Chondrocyte (in vitro differentiated cells): ENCODE data around the gene LRRC43. TPM values are rescaled to one million over a fixed set of nuclear protein-coding genes. Genes with fewer than 3 reads are reported as not detected.

Experiments
- DNase-seq: peaks from one replicate; pipeline ENCODE4 v3.0.0; 2021; ENCODE audit warnings: mixed read lengths, low spot score
- H3K27ac Mint-ChIP-seq: one replicate; pipeline ENCODE4 v1.8.0; 2021; ENCODE audit warnings: mild to moderate bottlenecking, moderate library complexity, mixed read lengths; ENCODE audit not compliant: unreplicated experiment
- H3K27me3 Mint-ChIP-seq: 2 replicates; pipeline ENCODE4 v1.8.0; 2021; ENCODE audit warnings: low read depth, mixed read lengths
- H3K36me3 Mint-ChIP-seq: 2 replicates; pipeline ENCODE4 v1.8.0; 2021; ENCODE audit warnings: low read depth, mixed read lengths
- H3K4me1 Mint-ChIP-seq: 2 replicates; pipeline ENCODE4 v1.8.0; 2021; ENCODE audit warnings: low read depth, mild to moderate bottlenecking, mixed read lengths
- H3K4me3 Mint-ChIP-seq: one replicate; pipeline ENCODE4 v1.8.0; 2021; ENCODE audit warnings: mild to moderate bottlenecking, moderate library complexity, mixed read lengths; ENCODE audit not compliant: unreplicated experiment
- H3K9me3 Mint-ChIP-seq: 2 replicates; pipeline ENCODE4 v1.8.0; 2021; ENCODE audit warnings: low read depth, mixed read lengths
- total RNA-seq: library from RNA; stranded (reverse); gene quantifications from 3 replicates; pipeline ENCODE4 v1.2.1, GENCODE V29; 2021
- TF ChIP-seq, protein P1 (sequence below): fragments of 200-600 bp; sonication (generic); IDR thresholded peaks from 2 replicates; pipeline ENCODE4 v1.5.0; 2021; ENCODE audit warnings: antibody characterized with exemption, mild to moderate bottlenecking, moderate library complexity

The LRRC43 gene
- total RNA-seq, 1 donor from 2014 or later, result 2.0 TPM

DNA sequence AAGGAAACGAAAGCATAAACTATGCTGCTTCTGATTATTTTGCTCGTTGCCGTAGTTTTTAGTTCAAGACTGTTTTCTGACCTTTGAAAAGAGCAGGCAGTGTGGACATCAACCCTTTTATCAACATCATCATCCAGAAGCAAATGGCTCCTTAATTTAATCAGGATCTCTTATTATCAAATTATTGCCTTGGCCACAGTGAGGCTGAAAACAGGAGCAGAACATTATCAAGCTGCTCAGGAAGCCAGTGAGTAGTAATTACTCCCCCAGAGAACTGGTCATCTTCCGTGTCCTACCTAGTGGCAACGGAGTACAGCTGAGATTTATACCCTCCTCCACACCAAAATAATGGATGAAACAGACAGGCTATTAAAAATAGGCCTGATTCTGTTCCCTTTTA, 45.2 kb downstream of the LRRC43 start:
- Mint-ChIP-seq H3K9me3 (no peaks in the 10 kb centered on the region), H3K4me1 (peaks cover 28% of the 10 kb centered on the region), H3K4me3 (no peak overlapping the region), H3K36me3 (peaks cover 10% of the 10 kb centered on the region), H3K27ac (no peak overlapping the region), H3K27me3 (no peaks in the 10 kb centered on the region)
- TF ChIP-seq, protein P1, sequence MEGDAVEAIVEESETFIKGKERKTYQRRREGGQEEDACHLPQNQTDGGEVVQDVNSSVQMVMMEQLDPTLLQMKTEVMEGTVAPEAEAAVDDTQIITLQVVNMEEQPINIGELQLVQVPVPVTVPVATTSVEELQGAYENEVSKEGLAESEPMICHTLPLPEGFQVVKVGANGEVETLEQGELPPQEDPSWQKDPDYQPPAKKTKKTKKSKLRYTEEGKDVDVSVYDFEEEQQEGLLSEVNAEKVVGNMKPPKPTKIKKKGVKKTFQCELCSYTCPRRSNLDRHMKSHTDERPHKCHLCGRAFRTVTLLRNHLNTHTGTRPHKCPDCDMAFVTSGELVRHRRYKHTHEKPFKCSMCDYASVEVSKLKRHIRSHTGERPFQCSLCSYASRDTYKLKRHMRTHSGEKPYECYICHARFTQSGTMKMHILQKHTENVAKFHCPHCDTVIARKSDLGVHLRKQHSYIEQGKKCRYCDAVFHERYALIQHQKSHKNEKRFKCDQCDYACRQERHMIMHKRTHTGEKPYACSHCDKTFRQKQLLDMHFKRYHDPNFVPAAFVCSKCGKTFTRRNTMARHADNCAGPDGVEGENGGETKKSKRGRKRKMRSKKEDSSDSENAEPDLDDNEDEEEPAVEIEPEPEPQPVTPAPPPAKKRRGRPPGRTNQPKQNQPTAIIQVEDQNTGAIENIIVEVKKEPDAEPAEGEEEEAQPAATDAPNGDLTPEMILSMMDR, result no peak
- no peak for DNase-seq

DNA sequence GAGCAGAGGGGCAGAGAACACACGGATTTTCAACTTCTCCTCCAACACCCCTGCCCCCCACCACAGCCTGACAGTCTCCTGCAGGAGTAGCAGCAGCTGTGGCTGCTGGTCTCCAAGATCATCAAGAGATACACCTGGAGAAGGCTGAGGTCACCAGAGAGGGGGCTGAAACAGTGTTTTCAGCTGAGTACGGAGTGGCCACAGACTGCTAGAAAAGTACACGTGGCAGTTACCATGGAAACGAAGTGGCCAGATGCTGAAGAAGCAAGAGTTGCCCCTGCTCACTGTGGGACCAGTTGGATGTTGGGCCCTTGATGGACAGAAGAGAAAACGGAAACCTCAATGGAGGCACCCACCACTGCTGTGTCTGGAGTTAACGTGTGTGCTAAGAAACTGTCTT, 47.9 kb downstream of the LRRC43 start:
- no peak for DNase-seq
- Mint-ChIP-seq H3K27ac (no peak overlapping the region), H3K36me3 (peaks cover 10% of the 10 kb centered on the region), H3K9me3 (no peaks in the 10 kb centered on the region), H3K27me3 (no peaks in the 10 kb centered on the region), H3K4me3 (no peak overlapping the region), H3K4me1 (peaks cover 8% of the 10 kb centered on the region)
- TF ChIP-seq, protein P1, result no peak

DNA sequence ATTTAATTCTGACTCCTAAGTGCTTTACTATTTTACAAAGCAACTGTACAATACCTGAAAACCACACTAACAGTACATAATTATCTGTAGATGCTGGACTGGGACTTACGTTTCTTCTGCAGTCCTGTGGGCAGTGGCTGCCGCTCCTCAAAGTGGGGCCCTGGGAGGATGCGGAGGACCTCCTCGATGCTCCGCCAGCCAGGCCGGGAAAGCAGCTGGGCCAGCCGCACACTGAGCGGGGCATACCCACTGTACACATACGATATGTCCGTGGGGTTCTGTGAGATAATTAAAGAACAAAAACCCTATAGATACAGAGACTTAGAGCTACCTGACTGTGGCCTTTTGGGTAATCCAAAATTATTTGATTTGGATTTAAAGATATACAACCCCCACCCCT, 49.8 kb downstream of the LRRC43 start:
- Mint-ChIP-seq H3K27me3 (no peaks in the 10 kb centered on the region), H3K4me1 (no peaks in the 10 kb centered on the region), H3K9me3 (no peaks in the 10 kb centered on the region), H3K36me3 (peaks cover 13% of the 10 kb centered on the region), H3K27ac (no peak overlapping the region), H3K4me3 (no peak overlapping the region)
- DNase-seq, result no peak
- TF ChIP-seq, protein P1, result no peak

DNA sequence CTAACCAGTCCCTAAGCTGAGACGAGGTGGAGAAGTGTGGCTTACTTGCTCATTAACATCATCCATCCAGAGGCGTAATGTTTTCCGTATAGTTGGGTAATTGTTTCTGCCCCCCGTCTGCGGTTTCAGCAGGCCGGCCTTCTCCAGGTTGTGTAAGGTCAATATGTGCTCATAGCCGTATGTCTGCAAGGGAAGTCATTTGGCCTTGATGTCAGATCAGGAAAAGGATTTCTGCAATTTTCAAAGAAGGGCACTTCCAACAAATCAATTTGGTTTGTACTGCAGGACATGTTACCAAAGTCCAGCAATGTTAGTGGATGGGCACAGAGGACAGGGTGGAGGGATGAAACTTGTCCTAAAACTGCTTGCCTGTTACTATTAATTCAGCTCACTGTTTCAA, 52.8 kb downstream of the LRRC43 start:
- H3K27me3 Mint-ChIP-seq, result no peaks in the 10 kb centered on the region
- H3K27ac Mint-ChIP-seq, result no peak overlapping the region
- H3K9me3 Mint-ChIP-seq, result no peaks in the 10 kb centered on the region
- no peak overlapping the region for H3K4me3 Mint-ChIP-seq
- TF ChIP-seq, protein P1, result no peak
- H3K4me1 Mint-ChIP-seq, result no peaks in the 10 kb centered on the region
- no peak for DNase-seq
- peaks cover 15% of the 10 kb centered on the region for H3K36me3 Mint-ChIP-seq

DNA sequence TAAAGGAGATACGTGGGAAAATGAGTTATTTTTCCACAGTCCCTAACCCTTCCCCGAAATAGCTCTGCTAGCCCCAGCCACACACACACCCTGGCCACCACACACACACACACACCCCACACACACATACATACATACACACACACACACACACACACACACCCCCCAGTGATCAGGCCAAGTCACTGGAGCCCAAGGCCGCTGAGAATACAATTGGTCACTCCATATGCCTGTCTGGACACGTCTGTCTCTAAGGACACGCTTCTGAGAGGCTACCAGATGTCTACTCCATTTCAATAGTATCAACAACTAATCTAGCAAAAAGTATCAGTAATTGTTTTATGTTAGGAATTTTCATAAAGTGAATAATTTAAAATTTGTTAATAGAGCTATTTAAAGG, 55.9 kb downstream of the LRRC43 start:
- H3K27me3 Mint-ChIP-seq, result no peaks in the 10 kb centered on the region
- no peak overlapping the region for H3K4me3 Mint-ChIP-seq
- H3K4me1 Mint-ChIP-seq, result no peaks in the 10 kb centered on the region
- peaks cover 13% of the 10 kb centered on the region for H3K36me3 Mint-ChIP-seq
- TF ChIP-seq, protein P1, result no peak
- no peak overlapping the region for H3K27ac Mint-ChIP-seq
- DNase-seq, result no peak
- no peaks in the 10 kb centered on the region for H3K9me3 Mint-ChIP-seq
